Testis (tissue), 3 donors: Measurements from ENCODE around the gene TYRP1. TPM values are rescaled to one million over a fixed set of nuclear protein-coding genes. Genes with fewer than 3 reads are reported as not detected.
"Not testable (repeated sequence)": the region's sequence is repeated elsewhere in the genome, so short reads cannot be mapped to it uniquely, and the experiment has no call there.

Source experiments
- DNase-seq: peaks from one replicate; pipeline ENCODE4 v3.0.0-alpha.2; 2019
- H3K27ac ChIP-seq, 2 donors: fragments of 200-600 bp; sonication (generic); one replicate each; pipeline ENCODE4 v1.5.1; 2019
- H3K27me3 ChIP-seq: fragments of 200-600 bp; sonication (generic); one replicate; pipeline ENCODE4 v1.5.1; 2019
- H3K36me3 ChIP-seq: fragments of 200-600 bp; sonication (generic); one replicate; pipeline ENCODE4 v1.5.1; 2017; ENCODE audit warnings: low read depth; ENCODE audit errors: missing control alignments
- H3K4me1 ChIP-seq: fragments of 200-600 bp; sonication (generic); one replicate; pipeline ENCODE4 v1.5.1; 2019
- H3K4me3 ChIP-seq, 2 donors: fragments of 200-600 bp; sonication (generic); one replicate each; pipeline ENCODE4 v1.5.1; 2017 to 2019
- H3K9me3 ChIP-seq: fragments of 200-600 bp; sonication (generic); one replicate; pipeline ENCODE4 v1.5.1; 2017
- CTCF ChIP-seq, 3 experiments: fragments of 450-650 bp in 2 of 3; fragments of 200-600 bp in 1 of 3; sonication (generic) in 1 of 3; IDR thresholded peaks; one replicate each; pipeline ENCODE4 v1.5.1; 2016 to 2019; ENCODE audit warnings: antibody characterized with exemption in 3 of 3, mild to moderate bottlenecking in 2 of 3, moderate library complexity in 1 of 3
- POLR2A ChIP-seq: fragments of 450-650 bp; IDR thresholded peaks from one replicate; pipeline ENCODE4 v1.6.1; 2017; ENCODE audit warnings: antibody characterized with exemption, mild to moderate bottlenecking, moderate library complexity
- WGBS, 2 donors: methylation state at CpG; one replicate each; pipeline ENCODE4 v1.1.5; 2018; 5-methylcytosine and 5-hydroxymethylcytosine counted together
- intact Hi-C: fragments of 100-400 bp; cut with DNase I; formaldehyde crosslinking; loops from one replicate; pipeline ENCODE4 v1.15.1; 2023; ENCODE audit warnings: low total_unique reads
- polyA plus RNA-seq: library from polyadenylated mRNA; stranded (reverse); fragments of 350-450 nt; fragmentation: Illumina TruSeq; extraction: RNeasy Lipid Tissue Mini Kit (QIAGEN cat#74804); gene quantifications from one replicate; pipeline ENCODE4 v1.2.3, GENCODE V29; 2014; ENCODE audit warnings: low read depth, low replicate concordance; ENCODE audit not compliant: insufficient read depth
- total RNA-seq, 2 donors: library from RNA; depleted of rRNA; stranded (reverse); fragments of >200 nt; gene quantifications; one replicate each; pipeline ENCODE4 v1.2.3, GENCODE V29; 2016

The TYRP1 gene
- total and polyA plus RNA-seq, 3 donors from 2014 or later: 0.68 to 2.0 (median 1.1) TPM

GRCh38 chr9:12666813-12667212 lies 26.4 kb upstream of the TYRP1 start:
- no peak for DNase-seq
- H3K4me3 ChIP-seq: no peak overlapping the region
- H3K9me3 ChIP-seq: no peaks in the 10 kb centered on the region
- no peak for TF ChIP-seq POLR2A
- no peak for TF ChIP-seq CTCF (IDR thresholded peaks at IDR 0.05)
- H3K27me3 ChIP-seq: no peaks in the 10 kb centered on the region
- no peak overlapping the region for H3K27ac ChIP-seq
- no peaks in the 10 kb centered on the region for H3K36me3 ChIP-seq
- intact Hi-C loops: no loop called here
- H3K4me1 ChIP-seq: no peaks in the 10 kb centered on the region
- WGBS, 2 donors: 41 to 66% methylated on average over 2 of the region's 2 CpGs

GRCh38 chr9:12667892-12668291 lies 25.3 kb upstream of the TYRP1 start:
- WGBS, 2 donors: 92 to 95% methylated on average over 3 of the region's 3 CpGs
- Histone ChIP-seq H3K27me3 (no peaks in the 10 kb centered on the region), H3K27ac (no peak overlapping the region), H3K4me1 (no peaks in the 10 kb centered on the region), H3K36me3 (no peaks in the 10 kb centered on the region), H3K4me3 (no peak overlapping the region), H3K9me3 (no peaks in the 10 kb centered on the region)
- no peak for TF ChIP-seq POLR2A
- TF ChIP-seq CTCF (IDR thresholded peaks at IDR 0.05): no peak
- intact Hi-C loops: no loop called here
- DNase-seq: no peak

GRCh38 chr9:12670006-12670405 lies 23.2 kb upstream of the TYRP1 start:
- Histone ChIP-seq H3K27me3 (no peaks in the 10 kb centered on the region), H3K27ac (no peak overlapping the region), H3K36me3 (no peaks in the 10 kb centered on the region), H3K9me3 (no peaks in the 10 kb centered on the region), H3K4me3 (no peak overlapping the region), H3K4me1 (no peaks in the 10 kb centered on the region)
- no peak for DNase-seq
- intact Hi-C loops: no loop called here
- 91 to 95% methylated on average over 2 of the region's 2 CpGs for WGBS, 2 donors
- no peak for TF ChIP-seq CTCF (IDR thresholded peaks at IDR 0.05)
- no peak for TF ChIP-seq POLR2A

- TF ChIP-seq CTCF (IDR thresholded peaks at IDR 0.05) (no peak), POLR2A (no peak)
- no peak overlapping the region for H3K4me3 ChIP-seq
Measured at GRCh38 chr9:12674961-12675360, 18.2 kb upstream of the TYRP1 start.

GRCh38 chr9:12677462-12678126 lies 15.6 kb upstream of the TYRP1 start:
- DNase-seq, H3K4me3 ChIP-seq, intact Hi-C loops, H3K9me3 ChIP-seq, H3K4me1 ChIP-seq, H3K27ac ChIP-seq, H3K27me3 ChIP-seq, H3K36me3 ChIP-seq: not testable (repeated sequence)
- WGBS, 2 donors: 82 to 87% methylated on average over 11 of the region's 11 CpGs

More at GRCh38 chr9:12674961-12675360, 18.2 kb upstream of the TYRP1 start:
- Histone ChIP-seq H3K9me3 (no peaks in the 10 kb centered on the region), H3K4me1 (no peaks in the 10 kb centered on the region), H3K36me3 (no peaks in the 10 kb centered on the region), H3K27me3 (no peaks in the 10 kb centered on the region), H3K27ac (no peak overlapping the region)
- WGBS, 2 donors: 79 to 85% methylated on average over 5 of the region's 5 CpGs
- intact Hi-C loops: no loop called here
- DNase-seq: no peak
